Measurements from ENCODE around the gene HOXA3. TPM values are rescaled to one million over a fixed set of nuclear protein-coding genes. Genes with fewer than 3 reads are reported as not detected.

The HOXA3 gene
- total RNA-seq, 2 experiments from 2014 or later, result not detected

DNA sequence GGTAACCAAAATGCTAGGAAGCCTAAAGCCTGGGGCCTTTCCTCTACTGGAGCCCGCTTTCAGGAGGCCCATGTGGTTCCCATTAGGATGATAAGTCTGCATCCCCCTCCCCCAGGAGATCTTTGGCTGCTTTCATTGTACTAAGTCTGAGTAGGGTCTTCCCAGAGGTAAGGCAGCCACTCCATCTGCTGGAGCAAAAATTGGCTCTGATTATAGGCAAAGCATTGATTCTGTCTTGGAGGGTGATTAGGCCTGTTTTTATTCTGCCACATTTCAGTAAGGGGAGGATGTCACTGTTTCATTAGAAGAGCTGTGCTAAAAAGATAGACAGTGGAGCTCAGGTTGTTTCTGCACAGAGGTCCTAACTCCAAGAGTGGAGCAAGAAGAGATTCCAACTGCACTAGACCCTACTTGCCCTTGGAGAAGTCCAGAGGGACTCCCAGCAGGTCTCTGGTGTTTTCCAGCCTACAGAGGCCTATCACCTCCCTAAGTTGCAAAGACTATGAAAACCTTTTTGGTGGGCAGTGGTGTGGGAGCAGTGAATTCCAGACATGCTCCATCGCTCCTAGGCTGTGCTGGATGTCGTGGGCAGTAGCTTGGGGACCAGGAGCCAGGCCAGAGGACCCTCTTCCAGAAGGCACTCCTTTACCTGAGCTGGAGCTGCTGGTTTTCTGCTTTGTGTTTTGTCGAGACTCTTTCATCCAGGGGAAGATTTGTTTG lies 42.8 kb downstream of the HOXA3 start:
- no peak overlapping the region for H3K27ac Mint-ChIP-seq
- intact Hi-C loops (cut with micrococcal nuclease), result no loop called here
- DNase-seq (no peak), ATAC-seq (no peak)
- no peaks in the 10 kb centered on the region for H3K36me3 Mint-ChIP-seq (ENCODE audit: low read depth)
- ChIA-PET POLR2A (no interaction called here), CTCF (interaction anchor here (0.8 kb wide), 1 partner anchor 70 kb away, joined by 3 read pairs; no protein-coding TSS in a partner anchor)
- TF ChIP-seq, protein P1, sequence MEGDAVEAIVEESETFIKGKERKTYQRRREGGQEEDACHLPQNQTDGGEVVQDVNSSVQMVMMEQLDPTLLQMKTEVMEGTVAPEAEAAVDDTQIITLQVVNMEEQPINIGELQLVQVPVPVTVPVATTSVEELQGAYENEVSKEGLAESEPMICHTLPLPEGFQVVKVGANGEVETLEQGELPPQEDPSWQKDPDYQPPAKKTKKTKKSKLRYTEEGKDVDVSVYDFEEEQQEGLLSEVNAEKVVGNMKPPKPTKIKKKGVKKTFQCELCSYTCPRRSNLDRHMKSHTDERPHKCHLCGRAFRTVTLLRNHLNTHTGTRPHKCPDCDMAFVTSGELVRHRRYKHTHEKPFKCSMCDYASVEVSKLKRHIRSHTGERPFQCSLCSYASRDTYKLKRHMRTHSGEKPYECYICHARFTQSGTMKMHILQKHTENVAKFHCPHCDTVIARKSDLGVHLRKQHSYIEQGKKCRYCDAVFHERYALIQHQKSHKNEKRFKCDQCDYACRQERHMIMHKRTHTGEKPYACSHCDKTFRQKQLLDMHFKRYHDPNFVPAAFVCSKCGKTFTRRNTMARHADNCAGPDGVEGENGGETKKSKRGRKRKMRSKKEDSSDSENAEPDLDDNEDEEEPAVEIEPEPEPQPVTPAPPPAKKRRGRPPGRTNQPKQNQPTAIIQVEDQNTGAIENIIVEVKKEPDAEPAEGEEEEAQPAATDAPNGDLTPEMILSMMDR (IDR thresholded peaks at IDR 0.05), result no peak
- H3K4me3 Mint-ChIP-seq, result no peak overlapping the region
- no peaks in the 10 kb centered on the region for H3K9me3 Mint-ChIP-seq
- H3K27me3 Mint-ChIP-seq, result no peaks in the 10 kb centered on the region
- H3K4me1 Mint-ChIP-seq (ENCODE audit: low read depth), result no peaks in the 10 kb centered on the region

DNA sequence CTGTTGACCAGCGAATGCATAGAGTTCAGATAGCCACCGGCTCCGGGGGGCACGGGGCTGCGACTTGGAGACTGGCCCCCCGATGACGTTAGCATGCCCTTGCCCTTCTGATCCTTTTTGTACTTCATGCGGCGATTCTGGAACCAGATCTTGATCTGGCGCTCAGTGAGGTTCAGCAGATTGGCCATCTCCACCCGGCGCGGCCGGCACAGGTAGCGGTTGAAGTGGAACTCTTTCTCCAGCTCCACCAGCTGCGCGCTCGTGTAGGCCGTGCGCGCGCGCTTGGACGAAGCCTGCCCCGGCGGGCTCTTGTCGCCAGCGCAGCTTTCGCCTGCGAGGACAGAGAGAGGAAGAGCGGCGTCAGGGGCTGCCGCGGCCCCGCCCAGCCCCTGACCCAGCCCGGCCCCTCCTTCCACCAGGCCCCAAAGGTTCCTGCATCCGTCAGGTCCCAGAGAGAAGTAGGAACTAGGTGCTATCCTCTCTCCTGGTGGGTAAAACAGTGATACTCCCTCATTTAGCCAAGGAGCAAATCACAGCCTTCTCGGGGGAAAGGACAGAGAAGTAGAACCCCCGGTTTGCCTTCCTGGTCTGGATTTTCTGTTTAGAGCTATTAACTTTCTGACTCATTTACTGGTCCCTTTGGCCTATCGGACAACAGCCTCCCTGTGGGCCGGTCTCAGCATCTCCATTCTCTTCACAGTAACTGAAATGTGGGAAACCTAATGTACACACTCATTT lies 43.8 kb downstream of the HOXA3 start:
- POLR2A ChIA-PET, result no interaction called here

DNA sequence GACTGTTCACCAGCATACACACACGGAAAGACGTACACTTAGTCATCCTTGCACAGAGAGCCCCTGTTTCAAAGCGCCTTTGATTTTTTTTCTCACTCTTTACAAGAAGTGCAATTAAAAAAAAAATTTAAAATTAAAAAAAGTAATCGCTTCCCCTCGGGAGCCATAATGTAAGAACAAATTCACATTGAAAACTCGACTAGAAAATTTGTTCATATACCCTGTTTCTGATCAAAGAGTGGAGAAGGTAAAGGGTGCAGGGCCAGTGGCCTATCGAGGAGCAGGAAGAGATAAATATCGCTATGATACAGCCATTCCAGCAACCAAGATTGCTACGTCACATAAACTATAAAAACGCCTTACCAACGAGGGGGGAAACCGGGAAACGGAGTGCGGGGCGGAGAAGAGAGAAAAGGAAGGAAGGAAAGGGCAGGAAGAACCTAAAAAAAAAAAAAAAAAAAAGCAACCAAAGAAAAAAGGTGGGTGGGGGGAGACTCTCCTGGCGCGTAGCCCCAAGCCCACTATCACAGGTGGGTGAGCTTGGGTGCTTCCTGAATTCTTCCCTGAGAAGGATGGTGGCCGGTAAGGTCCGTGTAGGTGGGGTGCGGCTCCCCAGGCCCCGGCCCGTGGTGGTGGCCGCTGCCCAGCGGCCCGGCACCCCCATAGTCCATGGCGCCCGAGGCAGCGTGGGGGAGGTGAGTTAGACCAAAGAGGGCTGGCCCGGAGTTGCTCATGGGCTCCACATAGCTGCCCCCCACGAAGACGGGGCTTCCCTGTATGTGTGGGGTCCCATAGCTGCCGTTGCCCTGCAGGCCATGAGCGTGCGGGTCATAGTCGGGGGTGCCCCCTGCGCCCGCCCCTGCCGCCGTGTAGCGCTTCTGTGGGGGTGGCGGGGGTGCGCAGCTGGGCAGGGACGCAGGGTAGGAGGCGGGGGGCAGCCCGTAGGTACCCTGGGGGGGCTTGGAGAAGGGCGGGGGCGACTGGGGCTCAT lies 44.7 kb downstream of the HOXA3 start:
- ATAC-seq (no peak), DNase-seq (no peak)
- intact Hi-C loops (cut with micrococcal nuclease), result no loop called here
- Mint-ChIP-seq H3K27me3 (peaks cover 19% of the 10 kb centered on the region), H3K27ac (no peak overlapping the region), H3K9me3 (no peaks in the 10 kb centered on the region), H3K4me1 (ENCODE audit: low read depth) (peaks cover 8% of the 10 kb centered on the region), H3K36me3 (ENCODE audit: low read depth) (no peaks in the 10 kb centered on the region), H3K4me3 (no peak overlapping the region)
- TF ChIP-seq, protein P1 (IDR thresholded peaks at IDR 0.05), result no peak
- ChIA-PET CTCF (no interaction called here), POLR2A (interaction anchor here (0.6 kb wide), 1 partner anchor 232 kb away, joined by 3 read pairs; no protein-coding TSS in a partner anchor)

More for the DNA sequence above, 43.8 kb downstream of the HOXA3 start:
- Mint-ChIP-seq H3K36me3 (ENCODE audit: low read depth) (no peaks in the 10 kb centered on the region), H3K4me1 (ENCODE audit: low read depth) (peaks cover 3% of the 10 kb centered on the region), H3K27ac (no peak overlapping the region), H3K4me3 (no peak overlapping the region), H3K27me3 (peaks cover 10% of the 10 kb centered on the region), H3K9me3 (no peaks in the 10 kb centered on the region)
- DNase-seq, result no peak
- CTCF ChIA-PET, result no interaction called here
- no peak for ATAC-seq
- intact Hi-C loops (cut with micrococcal nuclease), result no loop called here
- TF ChIP-seq, protein P1 (IDR thresholded peaks at IDR 0.05), result no peak

DNA sequence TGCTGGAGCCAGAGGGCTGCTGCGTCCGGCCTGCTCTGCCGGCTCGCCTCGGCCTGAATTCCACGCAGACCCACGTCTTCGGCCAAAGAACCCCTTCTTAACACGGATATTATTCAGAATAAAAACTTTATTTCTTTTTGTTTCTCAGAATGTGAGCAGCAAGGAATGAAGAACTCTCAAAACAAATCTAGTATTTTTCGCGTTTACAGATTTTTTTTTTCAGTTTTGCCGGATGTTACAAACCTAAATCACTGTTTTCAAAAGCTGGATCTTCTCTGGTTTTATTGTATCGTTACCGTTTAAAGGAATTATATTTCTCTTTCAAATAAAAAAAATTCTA lies 45.5 kb downstream of the HOXA3 start:
- ChIA-PET POLR2A (no interaction called here), CTCF (no interaction called here)
- Mint-ChIP-seq H3K4me1 (ENCODE audit: low read depth) (peaks cover 11% of the 10 kb centered on the region), H3K9me3 (no peaks in the 10 kb centered on the region), H3K36me3 (ENCODE audit: low read depth) (no peaks in the 10 kb centered on the region), H3K4me3 (no peak overlapping the region), H3K27ac (no peak overlapping the region), H3K27me3 (peaks cover 26% of the 10 kb centered on the region)
- intact Hi-C loops (cut with micrococcal nuclease), result no loop called here
- TF ChIP-seq, protein P1 (IDR thresholded peaks at IDR 0.05), result no peak
- no peak for ATAC-seq
- no peak for DNase-seq
